Upper lobe of right lung (tissue), 1 donor: ENCODE measurements around the gene TIE1. TPM values are rescaled to one million over a fixed set of nuclear protein-coding genes. Genes with fewer than 3 reads are reported as not detected.
A peak's percentile ranks its signal among the peaks of the same experiment; 100 is the strongest.

ENCODE experiments used
- ATAC-seq: fragments of 200-7000 bp; cut with Tn5 transposase; one replicate; pipeline ENCODE4 v1.9.1; 2020; ENCODE audit warnings: mild to moderate bottlenecking, moderate library complexity
- DNase-seq: peaks from one replicate; pipeline ENCODE4 v3.0.0-alpha.2; 2020
- H3K27ac ChIP-seq: fragments of 200-600 bp; one replicate; pipeline ENCODE4 v1.8.0; 2022
- H3K27me3 ChIP-seq: fragments of 200-600 bp; one replicate; pipeline ENCODE4 v1.8.0; 2022; ENCODE audit warnings: mild to moderate bottlenecking
- H3K36me3 ChIP-seq: fragments of 200-600 bp; one replicate; pipeline ENCODE4 v1.8.0; 2022
- H3K4me1 ChIP-seq: fragments of 200-600 bp; one replicate; pipeline ENCODE4 v1.8.0; 2022
- H3K4me3 ChIP-seq: fragments of 200-600 bp; one replicate; pipeline ENCODE4 v1.8.0; 2022; ENCODE audit warnings: mild to moderate bottlenecking
- H3K9me3 ChIP-seq: fragments of 200-600 bp; one replicate; pipeline ENCODE4 v1.8.0; 2022
- CTCF ChIP-seq: fragments of 200-600 bp; IDR thresholded peaks from one replicate; pipeline ENCODE4 v1.8.0; 2022; ENCODE audit warnings: antibody characterized with exemption
- intact Hi-C: fragments of 100-400 bp; cut with DNase I; formaldehyde crosslinking; loops from one replicate; pipeline ENCODE4 v1.11.0; 2022
- total RNA-seq: library from RNA; stranded (reverse); fragmentation: NEBNext Ultra II Directional; extraction: Animal tissue kit (Norgen Biotek cat#: 25700); gene quantifications from one replicate; pipeline ENCODE4 v1.2.1, GENCODE V29; 2021
- donor health status: DM: no; HTN: yes; CAD: no; lungs with severe emphysema.

Gene TIE1
- total RNA-seq, 1 donor from 2014 or later = 59.4 TPM

- H3K36me3 ChIP-seq = no peaks in the 10 kb centered on the region
- no peaks in the 10 kb centered on the region for H3K27me3 ChIP-seq
- ATAC-seq (no peak), DNase-seq (peak; percentile 55)
- no peaks in the 10 kb centered on the region for H3K9me3 ChIP-seq
- no peak for TF ChIP-seq CTCF
- intact Hi-C loops = no loop called here
- H3K4me3 ChIP-seq = no peak overlapping the region
- H3K4me1 ChIP-seq = peaks cover 4% of the 10 kb centered on the region
- no peak overlapping the region for H3K27ac ChIP-seq
Observed at GRCh38 chr1:43312212-43312623, 11.4 kb downstream of the TIE1 start.

- Histone ChIP-seq H3K36me3 (no peaks in the 10 kb centered on the region), H3K4me1 (peaks cover 4% of the 10 kb centered on the region), H3K9me3 (no peaks in the 10 kb centered on the region), H3K4me3 (no peak overlapping the region), H3K27me3 (no peaks in the 10 kb centered on the region), H3K27ac (no peak overlapping the region)
- intact Hi-C loops = no loop called here
- no peak for TF ChIP-seq CTCF
- ATAC-seq (peak; percentile 32), DNase-seq (peak; percentile 64)
Observed at GRCh38 chr1:43312663-43313515, 12.1 kb downstream of the TIE1 start.

GRCh38 chr1:43313771-43314170 lies 13.0 kb downstream of the TIE1 start:
- TF ChIP-seq CTCF = no peak
- H3K4me3 ChIP-seq = no peak overlapping the region
- no peaks in the 10 kb centered on the region for H3K36me3 ChIP-seq
- intact Hi-C loops = no loop called here
- H3K27me3 ChIP-seq = no peaks in the 10 kb centered on the region
- no peaks in the 10 kb centered on the region for H3K9me3 ChIP-seq
- peaks cover 4% of the 10 kb centered on the region for H3K4me1 ChIP-seq
- ATAC-seq = no peak
- DNase-seq = no peak
- H3K27ac ChIP-seq = no peak overlapping the region

- no peak for ATAC-seq
- Histone ChIP-seq H3K4me1 (peaks cover 4% of the 10 kb centered on the region), H3K9me3 (no peaks in the 10 kb centered on the region), H3K27me3 (no peaks in the 10 kb centered on the region), H3K4me3 (no peak overlapping the region), H3K27ac (no peak overlapping the region), H3K36me3 (no peaks in the 10 kb centered on the region)
- DNase-seq = no peak
- intact Hi-C loops = no loop called here
- TF ChIP-seq CTCF = no peak
Observed at GRCh38 chr1:43314233-43314632, 13.5 kb downstream of the TIE1 start.

GRCh38 chr1:43315481-43315880 lies 14.7 kb downstream of the TIE1 start:
- Histone ChIP-seq H3K4me1 (peaks cover 4% of the 10 kb centered on the region), H3K9me3 (no peaks in the 10 kb centered on the region), H3K36me3 (no peaks in the 10 kb centered on the region), H3K27me3 (no peaks in the 10 kb centered on the region), H3K4me3 (no peak overlapping the region), H3K27ac (no peak overlapping the region)
- ATAC-seq = no peak
- intact Hi-C loops = no loop called here
- DNase-seq = no peak
- TF ChIP-seq CTCF = no peak
